Measurements from ENCODE around the gene SLC22A4.

Gene SLC22A4

GRCh38 chr5:132263548-132264261 lies 30.5 kb upstream of the SLC22A4 start:
- DNase-seq = no peak

- DNase-seq = no peak
These were observed 29.5 kb upstream of the SLC22A4 start for GRCh38 chr5:132264546-132265335.

- DNase-seq = no peak
These were observed 28.7 kb upstream of the SLC22A4 start for GRCh38 chr5:132265336-132266030.

- DNase-seq = no peak
These were observed 28.0 kb upstream of the SLC22A4 start for GRCh38 chr5:132266031-132266835.

GRCh38 chr5:132266836-132267160 lies 27.4 kb upstream of the SLC22A4 start:
- no peak for DNase-seq

- DNase-seq = no peak
These were observed 26.9 kb upstream of the SLC22A4 start for GRCh38 chr5:132267166-132267739.

- DNase-seq = no peak
These were observed 26.0 kb upstream of the SLC22A4 start for GRCh38 chr5:132267931-132268768.

- no peak for DNase-seq
These were observed 25.2 kb upstream of the SLC22A4 start for GRCh38 chr5:132268769-132269551.

- DNase-seq = no peak
These were observed 24.4 kb upstream of the SLC22A4 start for GRCh38 chr5:132269635-132270334.

GRCh38 chr5:132270335-132270665 lies 23.9 kb upstream of the SLC22A4 start:
- no peak for DNase-seq

- DNase-seq = no peak
These were observed 23.5 kb upstream of the SLC22A4 start for GRCh38 chr5:132270706-132271105.

- DNase-seq = no peak
These were observed 22.6 kb upstream of the SLC22A4 start for GRCh38 chr5:132271251-132272246.

GRCh38 chr5:132272311-132273210 lies 21.6 kb upstream of the SLC22A4 start:
- no peak for DNase-seq

GRCh38 chr5:132273631-132274030 lies 20.6 kb upstream of the SLC22A4 start:
- no peak for DNase-seq

GRCh38 chr5:132274050-132274792 lies 20.0 kb upstream of the SLC22A4 start:
- no peak for DNase-seq

GRCh38 chr5:132275367-132276220 lies 18.6 kb upstream of the SLC22A4 start:
- DNase-seq = no peak
